Daoy (cell line): ENCODE results near the gene ARHGAP6. TPM values are rescaled to one million over a fixed set of nuclear protein-coding genes. Genes with fewer than 3 reads are reported as not detected.

Source experiments
- DNase-seq: peaks from one replicate; pipeline ENCODE4 v3.0.0-alpha.2; 2015; ENCODE audit warnings: low read depth
- total RNA-seq: library from RNA; depleted of rRNA; stranded (reverse); fragments of >200 nt; shearing (Covaris generic); gene quantifications from 2 replicates; pipeline ENCODE4 v1.2.3, GENCODE V29; 2014

Gene ARHGAP6
- total RNA-seq, 1 experiment from 2014 or later: not detected

- no peak for DNase-seq
Observed at GRCh38 chrX:11461201-11462001, 204.3 kb downstream of the ARHGAP6 start.

DNA sequence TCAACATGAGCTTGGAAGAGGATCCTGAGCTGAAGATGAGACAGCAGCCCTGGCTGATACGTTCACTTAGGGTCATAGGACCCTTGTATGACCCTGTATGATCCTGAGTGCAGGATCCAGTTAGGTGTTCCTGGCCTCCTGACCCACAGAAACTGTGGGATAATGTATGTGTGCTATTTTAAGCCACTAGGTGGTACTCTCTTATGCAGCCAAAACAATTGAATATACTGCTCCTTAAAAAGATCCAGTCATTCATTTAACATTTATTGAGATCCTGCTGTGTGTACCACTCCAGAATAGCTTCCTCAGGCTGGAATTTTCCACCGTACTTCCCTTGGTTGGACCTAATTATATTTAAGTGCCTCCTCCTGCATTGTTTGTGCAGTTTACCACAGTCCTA, 205.4 kb downstream of the ARHGAP6 start:
- no peak for DNase-seq

- no peak for DNase-seq
Observed at GRCh38 chrX:11458170-11458569, 207.6 kb downstream of the ARHGAP6 start.

- DNase-seq: no peak
Observed at GRCh38 chrX:11451151-11451550, 214.6 kb downstream of the ARHGAP6 start.

DNA sequence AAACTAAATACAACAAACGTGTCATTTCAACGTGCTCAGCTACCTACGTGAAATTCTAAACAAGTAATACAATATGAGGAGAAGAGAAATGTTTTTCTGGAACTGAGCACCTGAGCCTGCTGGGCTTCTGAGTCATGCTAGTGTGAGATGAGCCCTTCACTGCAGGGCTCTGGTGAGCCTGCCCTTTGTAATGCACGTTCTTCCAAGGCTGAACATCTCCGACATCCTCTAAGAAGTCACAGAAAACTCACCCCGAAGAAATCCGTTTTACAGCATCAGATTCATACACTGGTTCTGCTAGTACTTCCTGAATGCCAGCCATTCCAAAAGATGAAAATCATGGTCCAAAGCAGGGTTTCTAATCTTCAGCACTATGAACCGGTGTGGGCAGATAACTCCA, 215.4 kb downstream of the ARHGAP6 start:
- DNase-seq: no peak

DNA sequence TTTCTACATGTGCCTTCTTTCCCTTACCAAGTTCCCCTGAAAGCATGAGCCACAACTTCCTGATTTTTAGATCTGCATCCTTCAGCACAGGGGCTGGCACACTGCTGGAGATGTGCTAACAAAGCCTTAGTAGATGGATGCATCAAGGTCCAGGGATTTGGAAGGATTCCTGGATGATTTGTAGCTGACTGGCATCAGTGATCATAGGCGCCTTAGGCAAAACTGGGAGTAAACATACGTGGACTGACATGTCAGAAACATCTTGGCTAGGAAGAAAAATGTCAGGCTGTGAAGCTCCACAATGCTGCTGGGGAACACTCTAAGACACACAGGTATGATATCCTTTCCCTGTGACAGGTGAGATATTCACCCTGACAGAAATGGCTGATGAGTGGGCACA, 216.1 kb downstream of the ARHGAP6 start:
- no peak for DNase-seq

DNA sequence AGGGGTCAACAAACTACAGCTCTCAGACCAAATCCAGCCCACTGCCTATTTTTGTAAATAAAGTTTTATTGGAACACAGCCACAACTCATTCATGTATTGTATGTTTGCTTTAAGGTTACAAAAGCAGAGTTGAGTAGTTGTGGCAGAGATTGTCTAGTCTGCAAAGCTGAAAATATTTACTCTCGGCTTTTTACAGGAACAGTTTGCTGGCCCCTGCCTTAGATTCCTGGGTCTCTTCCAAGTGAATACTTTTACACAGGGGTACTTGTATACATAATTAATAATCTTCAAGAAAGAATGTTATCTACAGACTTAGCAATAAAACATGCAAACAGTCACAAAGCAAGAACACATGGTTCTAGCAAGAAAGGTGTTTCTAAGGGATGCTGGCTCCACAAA, 218.3 kb downstream of the ARHGAP6 start:
- DNase-seq: no peak

DNA sequence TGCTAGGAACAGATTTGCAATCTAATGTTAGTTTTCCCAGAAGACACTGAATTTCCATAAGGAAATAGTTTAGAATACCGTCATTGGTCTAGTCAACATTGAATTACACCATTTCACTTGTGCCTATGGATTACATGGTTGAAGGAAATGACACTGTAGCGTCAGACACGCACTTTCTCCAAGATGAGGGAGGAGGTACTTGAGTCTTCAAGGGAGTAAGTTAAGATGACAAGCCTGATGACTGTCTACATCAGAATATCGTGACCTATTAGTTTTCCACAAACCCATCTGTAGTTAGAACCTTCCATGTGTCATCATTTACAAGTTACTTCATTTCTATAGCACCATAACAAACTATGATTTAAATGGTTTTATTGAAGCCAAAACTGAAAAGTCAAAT, 218.8 kb downstream of the ARHGAP6 start:
- no peak for DNase-seq

DNA sequence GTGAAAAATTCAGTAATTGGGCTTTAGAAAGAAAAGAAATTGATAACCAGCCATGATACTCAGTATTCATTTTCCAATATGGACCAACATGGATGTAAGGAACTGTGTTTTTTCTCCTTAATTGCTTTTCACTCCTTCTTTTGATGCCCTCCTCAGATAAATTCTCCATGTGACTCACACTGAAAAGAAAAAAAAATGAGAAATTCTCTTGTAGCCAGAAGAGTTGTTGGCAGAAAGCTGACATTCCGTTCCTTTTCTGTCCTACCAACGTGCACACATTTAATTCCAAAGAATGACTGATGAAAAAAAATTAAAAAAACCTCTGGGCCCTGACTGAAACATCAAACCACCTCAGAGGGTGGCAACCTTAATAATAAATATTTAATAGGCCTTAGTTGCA, 219.4 kb downstream of the ARHGAP6 start:
- DNase-seq: no peak

GRCh38 chrX:11445540-11445939, 220.2 kb downstream of the ARHGAP6 start:
- DNase-seq: no peak

DNA sequence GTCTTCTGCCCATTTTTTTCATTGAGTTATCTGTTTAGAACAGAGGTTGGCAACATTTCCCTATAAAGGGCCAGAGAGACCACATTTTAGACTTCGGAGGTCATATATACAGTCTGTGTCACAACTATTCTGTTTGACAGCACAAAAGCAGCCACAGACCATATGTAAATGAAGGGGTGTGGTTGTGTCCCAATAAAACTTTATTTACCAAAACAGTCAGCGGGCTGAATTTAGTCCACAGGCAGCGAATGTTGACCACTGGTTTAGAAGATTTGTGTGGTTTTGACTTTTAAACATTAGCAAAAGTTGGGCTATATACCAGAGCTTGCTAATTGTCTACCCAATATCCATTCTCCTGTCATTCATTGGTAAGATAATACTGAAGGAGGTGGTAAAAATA, 221.7 kb downstream of the ARHGAP6 start:
- no peak for DNase-seq

GRCh38 chrX:11439846-11440245, 225.9 kb downstream of the ARHGAP6 start:
- no peak for DNase-seq

DNA sequence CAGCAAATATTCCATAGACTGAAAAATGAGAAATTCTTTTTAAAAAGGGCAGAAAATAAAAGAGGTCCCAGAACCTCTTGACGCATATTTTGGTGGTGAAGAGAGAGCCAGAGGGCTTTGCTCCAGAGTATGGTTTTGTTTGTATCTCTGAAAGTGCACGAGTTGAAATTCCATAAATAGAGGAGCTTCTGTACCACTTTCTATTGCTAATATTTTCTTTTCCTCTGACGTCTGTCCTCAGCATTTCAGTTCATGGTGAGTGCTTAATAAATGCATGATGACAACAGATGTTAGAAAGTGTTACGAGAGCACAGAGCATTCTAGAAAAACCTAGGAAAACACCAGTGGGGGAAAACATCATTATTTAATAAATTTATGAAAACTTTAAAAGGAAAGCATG, 227.0 kb downstream of the ARHGAP6 start:
- DNase-seq: no peak

DNA sequence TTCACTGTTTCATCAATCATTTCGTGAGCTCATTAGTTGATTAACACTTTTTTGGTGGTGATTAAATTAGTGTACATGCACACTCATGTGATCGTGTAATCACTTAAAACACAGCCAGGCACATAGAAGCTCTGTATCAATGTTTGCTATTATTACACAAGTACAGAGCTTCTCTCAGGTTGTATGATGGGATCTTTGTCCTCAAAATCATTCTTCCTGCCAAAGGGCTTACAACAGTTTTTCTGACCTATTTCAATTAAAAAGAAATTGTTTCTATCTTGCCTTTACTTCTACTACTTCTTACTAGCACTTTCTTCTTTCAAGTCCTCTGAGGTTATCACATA, 227.4 kb downstream of the ARHGAP6 start:
- no peak for DNase-seq

DNA sequence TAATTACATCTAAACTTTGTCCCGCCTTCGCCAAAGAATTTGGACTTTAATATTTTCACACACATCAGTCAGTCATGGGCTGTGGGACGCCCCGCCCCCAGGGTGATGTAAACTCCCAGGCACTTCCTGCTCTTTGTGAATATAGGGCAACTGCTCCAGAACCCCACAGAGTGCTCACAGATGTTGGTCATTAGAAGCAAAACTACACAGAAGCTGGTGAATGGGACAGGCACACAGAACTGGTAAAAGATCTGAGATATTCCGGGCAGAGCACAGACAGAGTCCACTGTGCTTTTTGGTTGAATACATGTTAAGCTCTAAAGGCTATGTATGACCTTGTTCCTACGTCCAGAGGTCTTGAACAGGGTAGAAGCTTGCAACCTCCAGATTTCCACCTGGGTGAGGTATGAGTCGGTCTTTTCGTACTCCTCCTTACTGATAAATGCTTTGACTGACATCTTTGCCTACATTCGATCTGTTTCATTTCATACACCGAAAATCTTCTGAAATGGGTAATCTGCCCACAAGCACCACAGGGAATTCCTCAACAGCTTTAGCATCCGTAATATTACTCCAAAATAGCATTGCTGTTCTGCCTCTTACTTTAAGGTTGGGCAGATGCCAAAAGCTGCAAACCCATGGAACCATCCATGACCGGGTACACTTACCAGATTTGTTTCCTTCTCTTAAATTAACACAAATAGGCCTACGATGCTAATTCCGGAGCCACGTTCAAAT, 227.9 kb downstream of the ARHGAP6 start:
- peak; percentile 77 for DNase-seq

GRCh38 chrX:11435568-11435967, 230.2 kb downstream of the ARHGAP6 start:
- no peak for DNase-seq

GRCh38 chrX:11434607-11435006, 231.1 kb downstream of the ARHGAP6 start:
- DNase-seq: no peak

DNA sequence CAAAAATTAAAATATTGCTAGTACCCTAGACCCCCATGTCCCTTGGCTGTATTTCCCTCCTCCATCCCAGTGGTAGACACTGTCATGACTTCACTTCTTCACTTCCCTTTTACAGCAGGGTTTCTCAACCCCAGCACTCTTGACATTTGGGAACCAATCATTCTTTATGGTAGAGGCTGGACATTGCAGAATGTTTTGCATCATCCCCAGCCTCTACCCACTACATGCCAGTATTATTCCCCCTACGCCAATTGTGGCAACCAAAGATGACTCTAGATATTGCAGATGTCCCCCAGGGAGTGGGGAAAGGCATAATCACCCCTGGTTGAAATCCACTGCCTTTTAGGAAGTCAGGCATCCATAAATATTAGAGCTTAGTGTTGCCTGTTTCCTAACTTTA, 233.9 kb downstream of the ARHGAP6 start:
- DNase-seq: no peak

GRCh38 chrX:11430271-11430670, 235.4 kb downstream of the ARHGAP6 start:
- DNase-seq: no peak

- DNase-seq: no peak
Observed at GRCh38 chrX:11429538-11430085, 236.1 kb downstream of the ARHGAP6 start.

- peak; percentile 4 for DNase-seq
Observed at GRCh38 chrX:11427453-11428071, 238.2 kb downstream of the ARHGAP6 start.

GRCh38 chrX:11426712-11427452, 238.8 kb downstream of the ARHGAP6 start:
- no peak for DNase-seq
